ENCODE measurements around the gene PPP1R12B.

The PPP1R12B gene

DNA sequence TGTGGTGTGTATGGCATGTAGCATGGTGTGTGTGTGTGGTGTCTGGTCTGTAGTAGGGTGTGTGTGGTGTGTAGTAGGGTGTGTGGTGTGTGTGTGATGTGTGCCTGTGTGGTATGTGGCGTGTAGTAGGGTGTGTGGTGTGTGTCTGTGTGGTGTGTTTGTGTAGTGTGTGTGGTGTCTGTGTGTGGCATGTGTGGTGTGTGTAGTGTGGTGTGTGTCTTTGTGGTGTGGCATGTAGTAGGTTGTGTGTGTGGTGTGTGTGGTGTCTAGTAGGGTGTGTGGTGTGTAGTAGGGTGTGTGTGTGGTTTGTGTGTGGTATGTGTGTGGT lies 276.2 kb downstream of the PPP1R12B start (continued):
- TF ChIP-seq ZNF311 (tag by site-specific recombination; IDR thresholded peaks at IDR 0.05; ENCODE audit: borderline replicate concordance): peak; percentile 24; the same call in 1 of the 2 replicates
- peak; percentile 8; the same call in 1 of the 2 replicates for TF ChIP-seq ZNF155 (tag by site-specific recombination; IDR thresholded peaks at IDR 0.05)
- TF ChIP-seq ZBTB8A (tag by site-specific recombination; IDR thresholded peaks at IDR 0.05): no peak
- 0 out of 2 replicates have a peak, but pooled peaks have one; percentile 35 for TF ChIP-seq ZNF2 (tag by site-specific recombination; IDR thresholded peaks at IDR 0.05)
- TF ChIP-seq ZNF362 (tag by site-specific recombination; IDR thresholded peaks at IDR 0.05): no peak
- peak; percentile 17; the same call in 1 of the 2 replicates for TF ChIP-seq ZNF266 (tag by site-specific recombination; IDR thresholded peaks at IDR 0.05; ENCODE audit: low read depth)
- TF ChIP-seq ZNF18 (tag by site-specific recombination; IDR thresholded peaks at IDR 0.05): peak; percentile 92; the same call in 1 of the 2 replicates
- TF ChIP-seq ZNF785 (tag by site-specific recombination; IDR thresholded peaks at IDR 0.05): peak; percentile 83; the same call in 1 of the 2 replicates
- TF ChIP-seq ZNF658 (tag by site-specific recombination; IDR thresholded peaks at IDR 0.05): 0 out of 2 replicates have a peak, but pooled peaks have one; percentile 4
- peak; percentile 68; the same call in 1 of the 2 replicates for TF ChIP-seq ZNF776 (tag by site-specific recombination; IDR thresholded peaks at IDR 0.05; ENCODE audit: borderline replicate concordance)
- TF ChIP-seq ZNF211 (tag by site-specific recombination; IDR thresholded peaks at IDR 0.05; ENCODE audit: low read depth): no peak
- TF ChIP-seq ZNF514 (tag by site-specific recombination; IDR thresholded peaks at IDR 0.05): peak; percentile 82; the same call in 1 of the 2 replicates
- TF ChIP-seq, protein P1, sequence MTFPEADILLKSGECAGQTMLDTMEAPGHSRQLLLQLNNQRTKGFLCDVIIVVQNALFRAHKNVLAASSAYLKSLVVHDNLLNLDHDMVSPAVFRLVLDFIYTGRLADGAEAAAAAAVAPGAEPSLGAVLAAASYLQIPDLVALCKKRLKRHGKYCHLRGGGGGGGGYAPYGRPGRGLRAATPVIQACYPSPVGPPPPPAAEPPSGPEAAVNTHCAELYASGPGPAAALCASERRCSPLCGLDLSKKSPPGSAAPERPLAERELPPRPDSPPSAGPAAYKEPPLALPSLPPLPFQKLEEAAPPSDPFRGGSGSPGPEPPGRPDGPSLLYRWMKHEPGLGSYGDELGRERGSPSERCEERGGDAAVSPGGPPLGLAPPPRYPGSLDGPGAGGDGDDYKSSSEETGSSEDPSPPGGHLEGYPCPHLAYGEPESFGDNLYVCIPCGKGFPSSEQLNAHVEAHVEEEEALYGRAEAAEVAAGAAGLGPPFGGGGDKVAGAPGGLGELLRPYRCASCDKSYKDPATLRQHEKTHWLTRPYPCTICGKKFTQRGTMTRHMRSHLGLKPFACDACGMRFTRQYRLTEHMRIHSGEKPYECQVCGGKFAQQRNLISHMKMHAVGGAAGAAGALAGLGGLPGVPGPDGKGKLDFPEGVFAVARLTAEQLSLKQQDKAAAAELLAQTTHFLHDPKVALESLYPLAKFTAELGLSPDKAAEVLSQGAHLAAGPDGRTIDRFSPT (tag by site-specific recombination; IDR thresholded peaks at IDR 0.05): no peak
- TF ChIP-seq ZBTB48 (tag by site-specific recombination; IDR thresholded peaks at IDR 0.05): no peak
- TF ChIP-seq ZNF645 (tag by site-specific recombination; IDR thresholded peaks at IDR 0.05): peak; percentile 16; the same call in 1 of the 2 replicates
- TF ChIP-seq ZNF239 (tag by site-specific recombination; IDR thresholded peaks at IDR 0.05): peak; percentile 8
- TF ChIP-seq ZFP41 (tag by site-specific recombination; IDR thresholded peaks at IDR 0.05; ENCODE audit: borderline replicate concordance): no peak

GRCh38 chr1:202625416-202626360 lies 277.2 kb downstream of the PPP1R12B start:
- Histone ChIP-seq H3K4me1 (ENCODE audit: control insufficient read depth, insufficient read depth, low read length) (no peaks in the 10 kb centered on the region; the same call in 1 of the 2 replicates), H3K9me3 (ENCODE audit: control insufficient read depth, insufficient read depth, low read depth, low read length) (no peaks in the 10 kb centered on the region), H3K36me3 (ENCODE audit: control insufficient read depth in 2 of 2, insufficient read depth in 1 of 2, low read length in 2 of 2) (no peaks in the 10 kb centered on the region), H3K4me3 (ENCODE audit: low read depth, low read length) (no peak overlapping the region), H3K27ac (ENCODE audit: extremely low read depth, low read depth, low read length) (no peak overlapping the region)
- CTCF ChIA-PET: interaction anchor here (0.6 to 1.5 kb wide), 5 partner anchors 9 to 161 kb away, joined by 3 to 8 read pairs (median 5); no protein-coding TSS in a partner anchor
- POLR2A ChIA-PET: no interaction called here
- no peak for TF ChIP-seq ZNF423 (tag by site-specific recombination; IDR thresholded peaks at IDR 0.05)
- TF ChIP-seq, protein P2, sequence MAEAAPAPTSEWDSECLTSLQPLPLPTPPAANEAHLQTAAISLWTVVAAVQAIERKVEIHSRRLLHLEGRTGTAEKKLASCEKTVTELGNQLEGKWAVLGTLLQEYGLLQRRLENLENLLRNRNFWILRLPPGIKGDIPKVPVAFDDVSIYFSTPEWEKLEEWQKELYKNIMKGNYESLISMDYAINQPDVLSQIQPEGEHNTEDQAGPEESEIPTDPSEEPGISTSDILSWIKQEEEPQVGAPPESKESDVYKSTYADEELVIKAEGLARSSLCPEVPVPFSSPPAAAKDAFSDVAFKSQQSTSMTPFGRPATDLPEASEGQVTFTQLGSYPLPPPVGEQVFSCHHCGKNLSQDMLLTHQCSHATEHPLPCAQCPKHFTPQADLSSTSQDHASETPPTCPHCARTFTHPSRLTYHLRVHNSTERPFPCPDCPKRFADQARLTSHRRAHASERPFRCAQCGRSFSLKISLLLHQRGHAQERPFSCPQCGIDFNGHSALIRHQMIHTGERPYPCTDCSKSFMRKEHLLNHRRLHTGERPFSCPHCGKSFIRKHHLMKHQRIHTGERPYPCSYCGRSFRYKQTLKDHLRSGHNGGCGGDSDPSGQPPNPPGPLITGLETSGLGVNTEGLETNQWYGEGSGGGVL (tag by site-specific recombination; IDR thresholded peaks at IDR 0.05): no peak
- no peak for TF ChIP-seq ZNF571 (tag by site-specific recombination; IDR thresholded peaks at IDR 0.05)
- no peak for TF ChIP-seq ZNF280C (tag by site-specific recombination; IDR thresholded peaks at IDR 0.05)
- TF ChIP-seq KLF8 (tag by site-specific recombination; IDR thresholded peaks at IDR 0.05): peak; percentile 36; the same call in 1 of the 2 replicates
- TF ChIP-seq, protein P3, sequence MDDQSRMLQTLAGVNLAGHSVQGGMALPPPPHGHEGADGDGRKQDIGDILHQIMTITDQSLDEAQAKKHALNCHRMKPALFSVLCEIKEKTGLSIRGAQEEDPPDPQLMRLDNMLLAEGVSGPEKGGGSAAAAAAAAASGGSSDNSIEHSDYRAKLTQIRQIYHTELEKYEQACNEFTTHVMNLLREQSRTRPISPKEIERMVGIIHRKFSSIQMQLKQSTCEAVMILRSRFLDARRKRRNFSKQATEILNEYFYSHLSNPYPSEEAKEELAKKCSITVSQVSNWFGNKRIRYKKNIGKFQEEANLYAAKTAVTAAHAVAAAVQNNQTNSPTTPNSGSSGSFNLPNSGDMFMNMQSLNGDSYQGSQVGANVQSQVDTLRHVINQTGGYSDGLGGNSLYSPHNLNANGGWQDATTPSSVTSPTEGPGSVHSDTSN (CRISPR knock-in tag; IDR thresholded peaks at IDR 0.05): no peak
